HepG2 (cell line): Measurements from ENCODE around the gene DIP2C. TPM values are rescaled to one million over a fixed set of nuclear protein-coding genes. Genes with fewer than 3 reads are reported as not detected.

Source experiments
- CREM ChIP-seq, 2 experiments: sonication (generic) in 1 of 2; formaldehyde crosslinking in 1 of 2; IDR thresholded peaks; 2 replicates each; pipeline versions ENCODE4 v1.4.0 to v1.6.1; 2016 to 2020; ENCODE audit warnings: antibody characterized with exemption in 1 of 2, mild to moderate bottlenecking in 1 of 2, missing genetic modification reagents in 1 of 2
- ERF ChIP-seq: IDR thresholded peaks from 2 replicates; pipeline ENCODE4 v1.6.1; 2018; ENCODE audit warnings: missing biosample characterization, missing genetic modification reagents
- HDAC1 ChIP-seq: sonication (generic); formaldehyde crosslinking; IDR thresholded peaks from 2 replicates; pipeline ENCODE4 v1.5.1; 2020; ENCODE audit warnings: mild to moderate bottlenecking, missing genetic modification reagents
- IKZF5 ChIP-seq: IDR thresholded peaks from 2 replicates; pipeline ENCODE4 v1.6.1; 2018; ENCODE audit warnings: missing genetic modification reagents, mild to moderate bottlenecking, missing compliant biosample characterization
- ISL2 ChIP-seq: sonication (generic); formaldehyde crosslinking; IDR thresholded peaks from 2 replicates; pipeline ENCODE4 v1.5.0; 2020; ENCODE audit warnings: missing genetic modification reagents
- KAT7 ChIP-seq: IDR thresholded peaks from 2 replicates; pipeline ENCODE4 v1.6.1; 2018; ENCODE audit warnings: borderline replicate concordance, missing compliant biosample characterization
- KDM6A ChIP-seq: IDR thresholded peaks from 2 replicates; pipeline ENCODE4 v1.6.1; 2016; ENCODE audit warnings: low read depth
- KLF16 ChIP-seq, 2 experiments: sonication (generic) in 1 of 2; formaldehyde crosslinking in 1 of 2; IDR thresholded peaks; 2 replicates each; pipeline versions ENCODE4 v1.6.1 to v1.8.0; 2016 to 2023; ENCODE audit warnings: missing genetic modification reagents in 2 of 2, missing compliant biosample characterization in 1 of 2
- POGZ ChIP-seq: sonication (generic); formaldehyde crosslinking; IDR thresholded peaks from 2 replicates; pipeline ENCODE4 v1.4.0; 2020; ENCODE audit warnings: mild to moderate bottlenecking, missing genetic modification reagents
- RFXAP ChIP-seq: sonication (generic); formaldehyde crosslinking; IDR thresholded peaks from 2 replicates; pipeline ENCODE4 v1.4.0; 2020; ENCODE audit warnings: missing genetic modification reagents, borderline replicate concordance
- SRY ChIP-seq: sonication (generic); formaldehyde crosslinking; IDR thresholded peaks from 2 replicates; pipeline ENCODE4 v1.8.0; 2022; ENCODE audit warnings: mild to moderate bottlenecking, missing genetic modification reagents
- STAG1 ChIP-seq: sonication (generic); formaldehyde crosslinking; IDR thresholded peaks from 2 replicates; pipeline ENCODE4 v1.4.0; 2020; ENCODE audit warnings: missing genetic modification reagents
- ZSCAN9 ChIP-seq: IDR thresholded peaks from 2 replicates; pipeline ENCODE4 v1.6.1; 2016; ENCODE audit warnings: borderline replicate concordance
- polyA plus RNA-seq, 8 experiments: library from polyadenylated mRNA; depleted of rRNA in 3 of 8; stranded (reverse) in 7 of 8; unstranded in 1 of 8; fragments of >200 nt; fragmentation: Illumina TruSeq in 4 of 8; extraction: Trizol in 4 of 8; gene quantifications; 2 replicates each; pipeline versions ENCODE4 v1.2.1 to v1.2.3, GENCODE V29; 2011 to 2016; ENCODE audit warnings: low read depth in 4 of 8, missing spikeins in 1 of 8, mixed read lengths in 1 of 8; ENCODE audit not compliant: insufficient read depth in 1 of 8
- total RNA-seq, 5 experiments: library from RNA; depleted of rRNA; stranded (reverse); fragments of >200 nt; fragmentation: Illumina TruSeq; extraction: Trizol; gene quantifications; 2 replicates each; pipeline ENCODE4 v1.2.3, GENCODE V29; 2016; ENCODE audit warnings: low read depth in 1 of 5
- TF ChIP-seq, protein P1 (sequence below): sonication (generic); formaldehyde crosslinking; conservative IDR thresholded peaks from 2 replicates; pipeline ENCODE4 v1.4.0; 2020; ENCODE audit warnings: mild to moderate bottlenecking, missing genetic modification reagents, moderate library complexity
- TF ChIP-seq, protein P2 (sequence below): sonication (generic); formaldehyde crosslinking; IDR thresholded peaks from 2 replicates; pipeline ENCODE4 v1.5.1; 2020; ENCODE audit warnings: mild to moderate bottlenecking, missing genetic modification reagents, moderate library complexity
- TF ChIP-seq, protein P3 (sequence below): sonication (generic); formaldehyde crosslinking; IDR thresholded peaks from 2 replicates; pipeline ENCODE4 v1.4.0; 2020; ENCODE audit warnings: missing genetic modification reagents

The DIP2C gene
- total and polyA plus RNA-seq, 2 of the 13 experiments (the other 11 are each of a cell fraction or from before 2014, with no cell fraction given), result 2.2 to 2.7 TPM

DNA sequence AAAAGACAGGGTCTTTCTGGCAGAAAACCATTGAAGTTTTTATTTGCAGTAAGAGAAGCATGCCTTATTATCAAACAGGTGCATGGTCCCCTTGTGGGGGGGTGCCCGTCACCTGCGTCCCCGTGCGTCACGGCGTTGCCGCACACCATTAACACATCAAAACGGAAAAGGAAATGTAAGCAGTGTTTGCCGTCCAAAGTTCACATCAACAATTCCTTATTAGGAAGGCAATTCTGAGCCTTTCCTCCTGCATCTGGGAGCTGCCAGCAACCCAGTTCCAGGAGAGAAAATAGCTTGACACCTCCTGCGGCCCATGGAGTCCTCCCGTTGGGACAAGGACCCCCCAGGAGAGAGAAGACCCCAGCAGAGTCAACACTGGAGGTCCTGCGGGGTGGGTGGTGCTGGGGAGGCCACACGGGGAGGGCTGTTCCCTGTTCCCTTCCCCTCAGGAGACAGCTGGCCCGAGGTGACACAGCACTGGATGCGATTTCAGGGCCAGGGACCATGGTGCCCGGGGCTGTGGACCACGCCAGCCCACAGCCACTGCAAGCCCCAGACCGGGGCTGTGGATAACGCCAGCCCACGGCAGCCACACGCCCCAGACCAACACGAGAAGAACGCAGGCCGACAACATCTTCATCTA is 39.5 kb downstream of the DIP2C start (continued):
- peak; percentile 72 for TF ChIP-seq CREM (IDR thresholded peaks at IDR 0.05)
- TF ChIP-seq CREM (CRISPR knock-in tag; IDR thresholded peaks at IDR 0.05), result no peak
- 0 out of 2 replicates have a peak, but pooled peaks have one; percentile 43 for TF ChIP-seq ZSCAN9 (CRISPR knock-in tag)
- TF ChIP-seq SRY (CRISPR knock-in tag), result peak; percentile 85; the same call in 1 of the 2 replicates
- TF ChIP-seq ERF (CRISPR knock-in tag), result peak; percentile 74
- no peak for TF ChIP-seq KAT7 (CRISPR knock-in tag)
- TF ChIP-seq, protein P1, sequence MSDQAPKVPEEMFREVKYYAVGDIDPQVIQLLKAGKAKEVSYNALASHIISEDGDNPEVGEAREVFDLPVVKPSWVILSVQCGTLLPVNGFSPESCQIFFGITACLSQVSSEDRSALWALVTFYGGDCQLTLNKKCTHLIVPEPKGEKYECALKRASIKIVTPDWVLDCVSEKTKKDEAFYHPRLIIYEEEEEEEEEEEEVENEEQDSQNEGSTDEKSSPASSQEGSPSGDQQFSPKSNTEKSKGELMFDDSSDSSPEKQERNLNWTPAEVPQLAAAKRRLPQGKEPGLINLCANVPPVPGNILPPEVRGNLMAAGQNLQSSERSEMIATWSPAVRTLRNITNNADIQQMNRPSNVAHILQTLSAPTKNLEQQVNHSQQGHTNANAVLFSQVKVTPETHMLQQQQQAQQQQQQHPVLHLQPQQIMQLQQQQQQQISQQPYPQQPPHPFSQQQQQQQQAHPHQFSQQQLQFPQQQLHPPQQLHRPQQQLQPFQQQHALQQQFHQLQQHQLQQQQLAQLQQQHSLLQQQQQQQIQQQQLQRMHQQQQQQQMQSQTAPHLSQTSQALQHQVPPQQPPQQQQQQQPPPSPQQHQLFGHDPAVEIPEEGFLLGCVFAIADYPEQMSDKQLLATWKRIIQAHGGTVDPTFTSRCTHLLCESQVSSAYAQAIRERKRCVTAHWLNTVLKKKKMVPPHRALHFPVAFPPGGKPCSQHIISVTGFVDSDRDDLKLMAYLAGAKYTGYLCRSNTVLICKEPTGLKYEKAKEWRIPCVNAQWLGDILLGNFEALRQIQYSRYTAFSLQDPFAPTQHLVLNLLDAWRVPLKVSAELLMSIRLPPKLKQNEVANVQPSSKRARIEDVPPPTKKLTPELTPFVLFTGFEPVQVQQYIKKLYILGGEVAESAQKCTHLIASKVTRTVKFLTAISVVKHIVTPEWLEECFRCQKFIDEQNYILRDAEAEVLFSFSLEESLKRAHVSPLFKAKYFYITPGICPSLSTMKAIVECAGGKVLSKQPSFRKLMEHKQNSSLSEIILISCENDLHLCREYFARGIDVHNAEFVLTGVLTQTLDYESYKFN (CRISPR knock-in tag), result peak; percentile 72
- TF ChIP-seq IKZF5 (CRISPR knock-in tag), result peak; percentile 38; the same call in 1 of the 2 replicates
- 0 out of 2 replicates have a peak, but pooled peaks have one; percentile 6 for TF ChIP-seq STAG1
- 0 out of 2 replicates have a peak, but pooled peaks have one; percentile 34 for TF ChIP-seq ISL2 (CRISPR knock-in tag)
- TF ChIP-seq, protein P2, sequence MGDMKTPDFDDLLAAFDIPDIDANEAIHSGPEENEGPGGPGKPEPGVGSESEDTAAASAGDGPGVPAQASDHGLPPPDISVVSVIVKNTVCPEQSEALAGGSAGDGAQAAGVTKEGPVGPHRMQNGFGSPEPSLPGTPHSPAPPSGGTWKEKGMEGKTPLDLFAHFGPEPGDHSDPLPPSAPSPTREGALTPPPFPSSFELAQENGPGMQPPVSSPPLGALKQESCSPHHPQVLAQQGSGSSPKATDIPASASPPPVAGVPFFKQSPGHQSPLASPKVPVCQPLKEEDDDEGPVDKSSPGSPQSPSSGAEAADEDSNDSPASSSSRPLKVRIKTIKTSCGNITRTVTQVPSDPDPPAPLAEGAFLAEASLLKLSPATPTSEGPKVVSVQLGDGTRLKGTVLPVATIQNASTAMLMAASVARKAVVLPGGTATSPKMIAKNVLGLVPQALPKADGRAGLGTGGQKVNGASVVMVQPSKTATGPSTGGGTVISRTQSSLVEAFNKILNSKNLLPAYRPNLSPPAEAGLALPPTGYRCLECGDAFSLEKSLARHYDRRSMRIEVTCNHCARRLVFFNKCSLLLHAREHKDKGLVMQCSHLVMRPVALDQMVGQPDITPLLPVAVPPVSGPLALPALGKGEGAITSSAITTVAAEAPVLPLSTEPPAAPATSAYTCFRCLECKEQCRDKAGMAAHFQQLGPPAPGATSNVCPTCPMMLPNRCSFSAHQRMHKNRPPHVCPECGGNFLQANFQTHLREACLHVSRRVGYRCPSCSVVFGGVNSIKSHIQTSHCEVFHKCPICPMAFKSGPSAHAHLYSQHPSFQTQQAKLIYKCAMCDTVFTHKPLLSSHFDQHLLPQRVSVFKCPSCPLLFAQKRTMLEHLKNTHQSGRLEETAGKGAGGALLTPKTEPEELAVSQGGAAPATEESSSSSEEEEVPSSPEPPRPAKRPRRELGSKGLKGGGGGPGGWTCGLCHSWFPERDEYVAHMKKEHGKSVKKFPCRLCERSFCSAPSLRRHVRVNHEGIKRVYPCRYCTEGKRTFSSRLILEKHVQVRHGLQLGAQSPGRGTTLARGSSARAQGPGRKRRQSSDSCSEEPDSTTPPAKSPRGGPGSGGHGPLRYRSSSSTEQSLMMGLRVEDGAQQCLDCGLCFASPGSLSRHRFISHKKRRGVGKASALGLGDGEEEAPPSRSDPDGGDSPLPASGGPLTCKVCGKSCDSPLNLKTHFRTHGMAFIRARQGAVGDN, result peak; percentile 88
- TF ChIP-seq POGZ (CRISPR knock-in tag), result 0 out of 2 replicates have a peak, but pooled peaks have one; percentile 31
- TF ChIP-seq RFXAP (CRISPR knock-in tag), result no peak; the same call in 1 of the 2 replicates
- TF ChIP-seq, protein P3, sequence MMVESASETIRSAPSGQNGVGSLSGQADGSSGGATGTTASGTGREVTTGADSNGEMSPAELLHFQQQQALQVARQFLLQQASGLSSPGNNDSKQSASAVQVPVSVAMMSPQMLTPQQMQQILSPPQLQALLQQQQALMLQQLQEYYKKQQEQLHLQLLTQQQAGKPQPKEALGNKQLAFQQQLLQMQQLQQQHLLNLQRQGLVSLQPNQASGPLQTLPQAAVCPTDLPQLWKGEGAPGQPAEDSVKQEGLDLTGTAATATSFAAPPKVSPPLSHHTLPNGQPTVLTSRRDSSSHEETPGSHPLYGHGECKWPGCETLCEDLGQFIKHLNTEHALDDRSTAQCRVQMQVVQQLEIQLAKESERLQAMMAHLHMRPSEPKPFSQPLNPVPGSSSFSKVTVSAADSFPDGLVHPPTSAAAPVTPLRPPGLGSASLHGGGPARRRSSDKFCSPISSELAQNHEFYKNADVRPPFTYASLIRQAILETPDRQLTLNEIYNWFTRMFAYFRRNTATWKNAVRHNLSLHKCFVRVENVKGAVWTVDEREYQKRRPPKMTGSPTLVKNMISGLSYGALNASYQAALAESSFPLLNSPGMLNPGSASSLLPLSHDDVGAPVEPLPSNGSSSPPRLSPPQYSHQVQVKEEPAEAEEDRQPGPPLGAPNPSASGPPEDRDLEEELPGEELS (CRISPR knock-in tag), result peak; percentile 80
- TF ChIP-seq KLF16 (CRISPR knock-in tag; IDR thresholded peaks at IDR 0.05), result 0 out of 4 replicates have a peak, but pooled peaks of 1 of the 2 experiments have one; percentile 21
- peak; percentile 39; the same call in 1 of the 2 replicates for TF ChIP-seq HDAC1
- peak; percentile 61 for TF ChIP-seq KDM6A (CRISPR knock-in tag)
